ENCODE measurements around the gene KLF13. TPM values are rescaled to one million over a fixed set of nuclear protein-coding genes. Genes with fewer than 3 reads are reported as not detected.

Gene KLF13
- total and polyA plus RNA-seq, 2 experiments from 2014 or later, result 23.5 to 28.6 TPM

DNA sequence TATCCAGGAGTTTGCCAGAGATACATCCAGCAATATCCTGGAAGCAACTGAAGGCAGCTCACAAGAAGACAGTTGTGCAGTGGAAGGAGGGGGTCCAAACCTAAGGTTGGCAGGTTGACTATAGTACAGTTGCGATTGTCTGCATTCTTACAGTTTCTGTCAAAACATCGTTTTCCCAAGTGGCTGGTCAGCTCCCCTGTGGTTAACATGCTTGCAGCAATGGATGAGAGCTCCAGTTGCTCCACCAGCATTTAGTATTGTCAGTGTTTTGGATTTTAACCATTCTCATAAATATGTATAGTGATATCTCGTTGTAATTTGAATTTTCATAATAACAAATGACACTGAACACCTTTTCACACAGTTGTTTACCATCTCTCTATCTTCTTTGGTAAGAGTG is 31.5 kb downstream of the KLF13 start (continued):
- TF ChIP-seq REST (IDR thresholded peaks at IDR 0.05; ENCODE audit: unreplicated experiment) (no peak), POLR2AphosphoS5 (IDR thresholded peaks at IDR 0.05; ENCODE audit: low read depth) (no peak)

DNA sequence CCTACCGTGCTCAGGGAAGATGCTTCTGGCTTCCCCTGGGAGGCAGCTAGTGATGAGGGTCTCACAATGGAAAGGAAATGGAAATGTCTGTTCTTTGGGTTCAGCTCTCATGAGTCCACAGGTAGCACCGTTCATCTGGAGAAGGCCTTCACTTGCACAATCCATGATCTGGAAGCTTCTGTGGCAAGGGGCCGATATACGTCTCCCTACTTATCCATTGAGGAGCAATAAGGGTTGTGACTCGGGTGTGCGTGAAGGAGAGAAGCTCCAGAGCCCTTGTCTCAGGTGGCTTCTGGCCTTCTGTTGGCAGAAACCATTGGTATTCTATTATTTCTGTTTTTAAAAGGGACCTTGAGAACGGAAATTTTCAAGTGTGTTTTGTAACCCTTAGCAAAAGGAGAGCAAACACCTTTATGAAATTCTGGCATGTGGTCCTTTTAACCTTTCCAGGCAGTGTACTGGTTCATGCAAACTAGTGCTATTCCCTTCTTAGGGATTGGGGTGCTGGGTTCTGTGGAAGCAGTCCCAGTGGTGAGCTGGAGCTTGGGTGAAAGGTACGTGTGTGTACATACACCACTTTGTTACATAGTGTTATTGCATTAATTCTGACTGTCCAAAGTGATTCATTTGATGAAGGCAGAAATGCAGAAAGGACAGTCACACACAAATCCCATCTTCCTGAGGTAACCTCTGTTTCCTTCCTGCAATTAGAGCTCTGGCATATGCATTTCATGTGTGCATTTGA is 32.5 kb downstream of the KLF13 start:
- Histone ChIP-seq H3K27me3 (ENCODE audit: insufficient read depth) (no peaks in the 10 kb centered on the region), H2AFZ (no peak overlapping the region), H3K4me2 (no peak overlapping the region), H3K4me3 (no peak overlapping the region), H3F3A (replicated peaks; ENCODE audit: low read depth) (no peaks in the 10 kb centered on the region), H3K79me2 (replicated peaks; ENCODE audit: insufficient read depth) (peaks cover 73% of the 10 kb centered on the region), H4K20me1 (replicated peaks; ENCODE audit: insufficient read depth) (peaks cover 12% of the 10 kb centered on the region), H3K4me1 (ENCODE audit: insufficient read depth) (peaks cover 40% of the 10 kb centered on the region), H3K27ac (ENCODE audit: low read depth) (no peak overlapping the region), H3K36me3 (ENCODE audit: insufficient read depth) (no peaks in the 10 kb centered on the region), H3K9me2 (ENCODE audit: insufficient read depth) (no peaks in the 10 kb centered on the region)
- ATAC-seq, result no peak
- H3K27ac Mint-ChIP-seq, result no peak overlapping the region
- H3K36me3 Mint-ChIP-seq (ENCODE audit: low read depth), result no peaks in the 10 kb centered on the region
- no peak overlapping the region for H3K4me3 Mint-ChIP-seq
- peaks cover 59% of the 10 kb centered on the region for H3K4me1 Mint-ChIP-seq
- DNase-seq (ENCODE audit: low spot score), result no peak
- no peaks in the 10 kb centered on the region for H3K9me3 Mint-ChIP-seq
- H3K27me3 Mint-ChIP-seq (ENCODE audit: insufficient read depth, low read depth, poor library complexity), result peaks cover 4% of the 10 kb centered on the region
- TF ChIP-seq REST (IDR thresholded peaks at IDR 0.05; ENCODE audit: unreplicated experiment) (no peak), NANOG (IDR thresholded peaks at IDR 0.05; ENCODE audit: borderline replicate concordance) (no peak), JUNB (IDR thresholded peaks at IDR 0.05; ENCODE audit: unreplicated experiment) (no peak), ETS1 (IDR thresholded peaks at IDR 0.05) (no peak), ZNF331 (CRISPR knock-in tag; IDR thresholded peaks at IDR 0.05; ENCODE audit: low read depth) (no peak), EZH2 (IDR thresholded peaks at IDR 0.05; ENCODE audit: low read depth, unreplicated experiment) (no peak)
- TF ChIP-seq, protein P1, sequence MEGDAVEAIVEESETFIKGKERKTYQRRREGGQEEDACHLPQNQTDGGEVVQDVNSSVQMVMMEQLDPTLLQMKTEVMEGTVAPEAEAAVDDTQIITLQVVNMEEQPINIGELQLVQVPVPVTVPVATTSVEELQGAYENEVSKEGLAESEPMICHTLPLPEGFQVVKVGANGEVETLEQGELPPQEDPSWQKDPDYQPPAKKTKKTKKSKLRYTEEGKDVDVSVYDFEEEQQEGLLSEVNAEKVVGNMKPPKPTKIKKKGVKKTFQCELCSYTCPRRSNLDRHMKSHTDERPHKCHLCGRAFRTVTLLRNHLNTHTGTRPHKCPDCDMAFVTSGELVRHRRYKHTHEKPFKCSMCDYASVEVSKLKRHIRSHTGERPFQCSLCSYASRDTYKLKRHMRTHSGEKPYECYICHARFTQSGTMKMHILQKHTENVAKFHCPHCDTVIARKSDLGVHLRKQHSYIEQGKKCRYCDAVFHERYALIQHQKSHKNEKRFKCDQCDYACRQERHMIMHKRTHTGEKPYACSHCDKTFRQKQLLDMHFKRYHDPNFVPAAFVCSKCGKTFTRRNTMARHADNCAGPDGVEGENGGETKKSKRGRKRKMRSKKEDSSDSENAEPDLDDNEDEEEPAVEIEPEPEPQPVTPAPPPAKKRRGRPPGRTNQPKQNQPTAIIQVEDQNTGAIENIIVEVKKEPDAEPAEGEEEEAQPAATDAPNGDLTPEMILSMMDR (conservative IDR thresholded peaks at IDR 0.05; ENCODE audit: low read depth in 2 of 2), result no peak
